Right lobe of liver (tissue), 4 donors: Measurements from ENCODE around the gene RAB4B.

Experiments used
- POLR2A ChIP-seq: fragments of 450-650 bp; IDR thresholded peaks from one replicate; pipeline ENCODE4 v1.6.1; 2017; ENCODE audit warnings: antibody characterized with exemption, mild to moderate bottlenecking
- TF ChIP-seq, protein P1 (sequence below), 4 donors: fragments of 200-600 bp in 3 of 4; fragments of 450-650 bp in 1 of 4; IDR thresholded peaks; one replicate each; pipeline versions ENCODE4 v1.5.1 to v1.8.0; 2016 to 2022; ENCODE audit warnings: antibody characterized with exemption in 4 of 4, mild to moderate bottlenecking in 2 of 4
- donor health status: DM: no; HTN: no; CAD: no.
- donor health status: DM: no; HTN: no; CAD: no.
- donor health status: DM: no; HTN: yes; CAD: no.

DNA sequence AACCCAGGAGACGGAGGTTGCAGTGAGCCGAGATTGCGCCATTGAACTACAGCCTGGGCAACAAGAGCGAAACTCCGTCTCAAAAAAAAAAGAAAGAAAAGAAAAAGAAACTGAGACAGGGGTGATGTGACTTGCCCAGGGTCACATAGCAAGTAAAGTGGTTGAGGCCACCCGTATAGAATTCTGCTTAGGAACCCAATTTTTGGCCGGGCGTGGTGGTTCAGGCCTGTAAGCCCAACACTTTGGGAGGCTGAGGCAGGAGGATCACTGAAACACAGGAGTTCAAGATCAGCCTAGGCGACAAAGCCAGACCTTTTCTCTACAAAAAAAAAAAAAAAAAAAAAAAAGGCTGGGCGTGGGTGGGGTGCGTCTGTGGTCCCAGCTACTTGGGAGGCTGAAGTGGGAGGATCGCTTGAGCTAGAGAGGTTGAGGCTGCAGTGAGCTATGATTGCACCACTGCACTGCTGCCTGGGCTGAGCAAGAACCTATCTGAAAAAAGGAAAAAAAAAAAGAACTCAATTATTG lies 25.7 kb upstream of the RAB4B start:
- TF ChIP-seq, protein P1, sequence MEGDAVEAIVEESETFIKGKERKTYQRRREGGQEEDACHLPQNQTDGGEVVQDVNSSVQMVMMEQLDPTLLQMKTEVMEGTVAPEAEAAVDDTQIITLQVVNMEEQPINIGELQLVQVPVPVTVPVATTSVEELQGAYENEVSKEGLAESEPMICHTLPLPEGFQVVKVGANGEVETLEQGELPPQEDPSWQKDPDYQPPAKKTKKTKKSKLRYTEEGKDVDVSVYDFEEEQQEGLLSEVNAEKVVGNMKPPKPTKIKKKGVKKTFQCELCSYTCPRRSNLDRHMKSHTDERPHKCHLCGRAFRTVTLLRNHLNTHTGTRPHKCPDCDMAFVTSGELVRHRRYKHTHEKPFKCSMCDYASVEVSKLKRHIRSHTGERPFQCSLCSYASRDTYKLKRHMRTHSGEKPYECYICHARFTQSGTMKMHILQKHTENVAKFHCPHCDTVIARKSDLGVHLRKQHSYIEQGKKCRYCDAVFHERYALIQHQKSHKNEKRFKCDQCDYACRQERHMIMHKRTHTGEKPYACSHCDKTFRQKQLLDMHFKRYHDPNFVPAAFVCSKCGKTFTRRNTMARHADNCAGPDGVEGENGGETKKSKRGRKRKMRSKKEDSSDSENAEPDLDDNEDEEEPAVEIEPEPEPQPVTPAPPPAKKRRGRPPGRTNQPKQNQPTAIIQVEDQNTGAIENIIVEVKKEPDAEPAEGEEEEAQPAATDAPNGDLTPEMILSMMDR (IDR thresholded peaks at IDR 0.05): no peak
- no peak for TF ChIP-seq POLR2A
